ENCODE data around the gene AFAP1.

GRCh38 chr4:7790023-7790422, 149.6 kb downstream of the AFAP1 start:
- TF ChIP-seq BACH1 (IDR thresholded peaks at IDR 0.05; ENCODE audit: low read length) (no peak), CTCF (IDR thresholded peaks at IDR 0.05; ENCODE audit: control extremely low read depth in 1 of 3, insufficient read depth in 1 of 3, low read depth in 1 of 3, low read length in 3 of 3) (no peak), TCF12 (IDR thresholded peaks at IDR 0.05; ENCODE audit: low read depth, low read length) (no peak), EZH2 (IDR thresholded peaks at IDR 0.05; ENCODE audit: low read depth, low read length, severe bottlenecking) (no peak)

All from H1 (cell line).